Measurements from ENCODE around the gene NEK9. TPM values are rescaled to one million over a fixed set of nuclear protein-coding genes. Genes with fewer than 3 reads are reported as not detected.

The NEK9 gene
- total and polyA plus RNA-seq, 2 donors (not counting 3 experiments of a cell fraction or from before 2014, with no cell fraction given) = 22.1 to 65.1 TPM

DNA sequence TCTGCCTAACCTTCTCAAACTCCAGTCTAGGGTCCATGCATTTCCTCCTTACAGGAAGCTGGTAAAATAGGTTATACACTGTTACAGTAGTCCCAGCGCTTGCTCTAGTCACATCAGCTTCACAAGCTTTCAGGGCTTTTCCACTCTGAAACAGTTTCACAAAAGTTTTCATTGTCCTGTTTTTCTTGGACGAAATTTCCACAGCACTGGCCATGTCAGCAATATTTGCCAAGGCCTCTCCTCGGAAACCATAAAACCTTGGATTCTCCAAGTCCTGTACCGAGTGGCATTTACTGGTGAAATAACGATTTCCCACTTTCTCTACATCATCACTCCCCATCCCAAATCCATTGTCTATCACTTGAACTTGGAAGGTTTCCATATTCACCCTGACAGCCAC, 77.7 kb downstream of the NEK9 start:
- Histone ChIP-seq H3K79me2 (ENCODE audit: control insufficient read depth, insufficient read depth, low read length) (peaks cover 2% of the 10 kb centered on the region), H3K9me3 (replicated peaks; ENCODE audit: control insufficient read depth, insufficient read depth, low read length) (no peaks in the 10 kb centered on the region), H3K4me3 (replicated peaks in 1 of 3; ENCODE audit: insufficient read depth in 1 of 3, low read depth in 1 of 3, low read length in 3 of 3) (no peak overlapping the region), H3K4me1 (ENCODE audit: control insufficient read depth, extremely low read depth, insufficient read depth, low read length) (peaks cover 18% of the 10 kb centered on the region), H3K4me2 (ENCODE audit: insufficient read depth, low read length) (no peak overlapping the region), H3K27me3 (ENCODE audit: control insufficient read depth in 2 of 2, insufficient read depth in 2 of 2, low read length in 2 of 2) (no peaks in the 10 kb centered on the region), H3K9me1 (replicated peaks; ENCODE audit: control insufficient read depth, extremely low read depth, insufficient read depth, low read length) (no peaks in the 10 kb centered on the region), H4K20me1 (replicated peaks; ENCODE audit: control insufficient read depth, extremely low read depth, insufficient read depth, low read length) (no peaks in the 10 kb centered on the region), H3K36me3 (ENCODE audit: control insufficient read depth in 2 of 2, extremely low read depth in 1 of 2, insufficient read depth in 2 of 2, low read length in 2 of 2) (no peaks in the 10 kb centered on the region), H2AFZ (ENCODE audit: low read depth, low read length) (no peak overlapping the region), H3K9ac (replicated peaks; ENCODE audit: extremely low read depth, insufficient read depth, low read length) (no peak overlapping the region), H3K27ac (ENCODE audit: insufficient read depth, low read depth, low read length) (no peak overlapping the region)
- TF ChIP-seq CTCF (IDR thresholded peaks at IDR 0.05; ENCODE audit: extremely low read depth in 1 of 2, insufficient read depth in 1 of 2, low read depth in 1 of 2, low read length in 2 of 2) (no peak), GATA2 (IDR thresholded peaks at IDR 0.05; ENCODE audit: insufficient read depth, insufficient read length, low read depth, low read length) (no peak), EZH2 (IDR thresholded peaks at IDR 0.05; ENCODE audit: borderline replicate concordance, low read depth, low read length, severe bottlenecking) (no peak), MYC (IDR thresholded peaks at IDR 0.05; ENCODE audit: low read depth, low read length) (no peak), FOS (IDR thresholded peaks at IDR 0.05; ENCODE audit: borderline replicate concordance, insufficient read depth, low read length) (no peak), JUN (IDR thresholded peaks at IDR 0.05; ENCODE audit: borderline replicate concordance, insufficient read depth, insufficient read length, low read depth) (no peak), POLR2AphosphoS5 (IDR thresholded peaks at IDR 0.05; ENCODE audit: insufficient read depth, low read depth, low read length) (no peak), MAX (IDR thresholded peaks at IDR 0.05; ENCODE audit: insufficient read depth, insufficient read length) (no peak), POLR2A (IDR thresholded peaks at IDR 0.05; ENCODE audit: low read depth, low read length) (no peak)
- intact Hi-C loops (cut with micrococcal nuclease) (no loop called here), dilution Hi-C loops (cut with MboI; ENCODE audit: extremely low pct_ligation_motif_present, low sequenced_read_pairs) (no loop called here)
- ChIA-PET POLR2A (interaction anchor here (1.2 kb wide), 1 partner anchor 94 kb away, joined by 3 read pairs; the partner anchor contains the start of gene PGF), CTCF (no interaction called here)
- DNase-seq (ENCODE audit: low read depth, low spot score) = no peak
- FAIRE-seq = no peak
- no TSS peak for BruUV-seq (replicated peaks)
